Colonic mucosa (tissue), 4 donors: ENCODE results near the gene PISD. TPM values are rescaled to one million over a fixed set of nuclear protein-coding genes. Genes with fewer than 3 reads are reported as not detected.

Source experiments
- DNase-seq: peaks from one replicate; pipeline ENCODE4 v3.0.0-alpha.2; 2020
- H3K27ac ChIP-seq: fragments of 200-600 bp; one replicate; pipeline ENCODE4 v1.8.0; 2021
- H3K27me3 ChIP-seq: fragments of 200-600 bp; one replicate; pipeline ENCODE4 v1.8.0; 2021
- H3K36me3 ChIP-seq: fragments of 200-600 bp; one replicate; pipeline ENCODE4 v1.8.0; 2021
- H3K4me1 ChIP-seq: fragments of 200-600 bp; one replicate; pipeline ENCODE4 v1.8.0; 2021; ENCODE audit warnings: mild to moderate bottlenecking
- H3K4me3 ChIP-seq: fragments of 200-600 bp; one replicate; pipeline ENCODE4 v1.8.0; 2021
- H3K9ac ChIP-seq, 2 donors: one replicate each; pipeline ENCODE4 v1.7.0; 2013; ENCODE audit warnings: control low read depth in 2 of 2, low read depth in 2 of 2, low read length in 2 of 2
- H3K9me3 ChIP-seq: fragments of 200-600 bp; one replicate; pipeline ENCODE4 v1.8.0; 2021
- intact Hi-C: fragments of 100-400 bp; cut with DNase I; formaldehyde crosslinking; loops from one replicate; pipeline ENCODE4 v1.14.1; 2022
- total RNA-seq, 2 donors: library from RNA; stranded (reverse); fragmentation: NEBNext Ultra II Directional in 1 of 2; extraction: Animal tissue kit (Norgen Biotek cat#: 25700) in 1 of 2; gene quantifications; one replicate each; pipeline ENCODE4 v1.2.1, GENCODE V29; 2021
- TF ChIP-seq, protein P1 (sequence below): fragments of 200-600 bp; IDR thresholded peaks from one replicate; pipeline ENCODE4 v1.8.0; 2022; ENCODE audit warnings: antibody characterized with exemption, mild to moderate bottlenecking
- donor health status: healthy.
- donor health status: DM: no; HTN: no; CAD: no.
- donor health status: DM: no; HTN: no; CAD: no.

Gene PISD
- total RNA-seq, 2 donors from 2014 or later = 30.8 to 48.1 TPM

- Histone ChIP-seq H3K4me3 (no peak overlapping the region), H3K9ac (no peak overlapping the region), H3K27ac (no peak overlapping the region), H3K9me3 (no peaks in the 10 kb centered on the region), H3K27me3 (no peaks in the 10 kb centered on the region), H3K4me1 (no peaks in the 10 kb centered on the region), H3K36me3 (no peaks in the 10 kb centered on the region)
- TF ChIP-seq, protein P1, sequence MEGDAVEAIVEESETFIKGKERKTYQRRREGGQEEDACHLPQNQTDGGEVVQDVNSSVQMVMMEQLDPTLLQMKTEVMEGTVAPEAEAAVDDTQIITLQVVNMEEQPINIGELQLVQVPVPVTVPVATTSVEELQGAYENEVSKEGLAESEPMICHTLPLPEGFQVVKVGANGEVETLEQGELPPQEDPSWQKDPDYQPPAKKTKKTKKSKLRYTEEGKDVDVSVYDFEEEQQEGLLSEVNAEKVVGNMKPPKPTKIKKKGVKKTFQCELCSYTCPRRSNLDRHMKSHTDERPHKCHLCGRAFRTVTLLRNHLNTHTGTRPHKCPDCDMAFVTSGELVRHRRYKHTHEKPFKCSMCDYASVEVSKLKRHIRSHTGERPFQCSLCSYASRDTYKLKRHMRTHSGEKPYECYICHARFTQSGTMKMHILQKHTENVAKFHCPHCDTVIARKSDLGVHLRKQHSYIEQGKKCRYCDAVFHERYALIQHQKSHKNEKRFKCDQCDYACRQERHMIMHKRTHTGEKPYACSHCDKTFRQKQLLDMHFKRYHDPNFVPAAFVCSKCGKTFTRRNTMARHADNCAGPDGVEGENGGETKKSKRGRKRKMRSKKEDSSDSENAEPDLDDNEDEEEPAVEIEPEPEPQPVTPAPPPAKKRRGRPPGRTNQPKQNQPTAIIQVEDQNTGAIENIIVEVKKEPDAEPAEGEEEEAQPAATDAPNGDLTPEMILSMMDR = no peak
- intact Hi-C loops = no loop called here
- no peak for DNase-seq
These were observed 76.7 kb downstream of the PISD start for GRCh38 chr22:31585161-31585859.

DNA sequence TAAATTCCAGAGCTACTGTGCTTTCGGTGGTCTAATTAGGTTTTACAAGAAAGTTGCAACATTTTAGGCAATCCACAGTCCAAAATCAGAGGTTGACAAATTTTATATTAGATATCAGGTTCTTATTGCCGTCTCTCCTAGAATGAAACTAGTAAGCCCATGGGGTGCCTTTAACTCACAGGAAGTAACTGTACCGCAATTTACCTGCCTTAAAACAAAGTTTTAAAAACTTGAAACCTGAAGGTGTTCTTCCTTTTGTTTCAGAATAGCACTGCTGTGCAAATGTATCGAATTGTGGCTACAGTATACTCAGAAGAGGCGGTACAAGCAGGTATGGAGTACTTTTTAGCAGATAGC lies 77.2 kb downstream of the PISD start:
- Histone ChIP-seq H3K27me3 (no peaks in the 10 kb centered on the region), H3K4me3 (no peak overlapping the region), H3K9ac (no peak overlapping the region), H3K9me3 (no peaks in the 10 kb centered on the region), H3K27ac (no peak overlapping the region), H3K36me3 (no peaks in the 10 kb centered on the region), H3K4me1 (no peaks in the 10 kb centered on the region)
- TF ChIP-seq, protein P1 = no peak
- DNase-seq = no peak
- intact Hi-C loops = no loop called here

DNA sequence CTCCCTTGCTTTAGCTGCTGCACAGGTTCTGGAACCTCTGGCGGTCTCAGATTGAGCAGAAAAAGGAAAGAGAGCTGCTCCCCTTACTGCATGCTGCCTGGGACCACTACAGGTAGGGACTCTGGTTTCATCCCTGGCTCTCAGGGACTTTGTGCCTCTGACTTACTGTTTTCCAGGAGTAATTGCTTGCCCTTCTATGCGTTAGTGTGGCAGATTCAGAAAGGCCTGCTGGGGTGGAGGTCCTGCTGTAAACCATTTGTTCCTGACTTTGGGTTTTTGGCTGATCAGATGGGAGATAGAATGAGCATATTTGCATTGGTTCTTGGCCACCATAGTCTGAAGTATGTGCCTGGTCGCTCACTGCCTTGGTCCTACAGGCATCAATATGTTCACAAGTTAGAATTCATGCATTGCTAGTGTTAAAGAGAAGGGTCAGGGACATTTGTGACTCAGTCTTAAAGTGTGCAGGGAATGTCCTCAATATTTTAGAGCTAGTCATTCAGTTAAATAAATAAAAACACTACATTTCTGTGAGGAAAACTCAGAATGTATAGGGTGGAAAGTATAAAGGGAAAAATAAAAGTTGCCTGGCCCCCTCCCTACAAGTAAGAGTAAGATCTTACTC lies 78.0 kb downstream of the PISD start:
- Histone ChIP-seq H3K36me3 (no peaks in the 10 kb centered on the region), H3K9ac (no peak overlapping the region), H3K9me3 (no peaks in the 10 kb centered on the region), H3K4me1 (no peaks in the 10 kb centered on the region), H3K4me3 (no peak overlapping the region), H3K27me3 (no peaks in the 10 kb centered on the region), H3K27ac (no peak overlapping the region)
- no peak for DNase-seq
- TF ChIP-seq, protein P1 = no peak
- intact Hi-C loops = no loop called here

GRCh38 chr22:31579835-31580242 lies 82.2 kb downstream of the PISD start:
- TF ChIP-seq, protein P1 = no peak
- Histone ChIP-seq H3K4me1 (no peaks in the 10 kb centered on the region), H3K27me3 (no peaks in the 10 kb centered on the region), H3K36me3 (no peaks in the 10 kb centered on the region), H3K9me3 (no peaks in the 10 kb centered on the region), H3K4me3 (no peak overlapping the region), H3K27ac (no peak overlapping the region), H3K9ac (no peak overlapping the region)
- intact Hi-C loops = no loop called here
- DNase-seq = no peak

DNA sequence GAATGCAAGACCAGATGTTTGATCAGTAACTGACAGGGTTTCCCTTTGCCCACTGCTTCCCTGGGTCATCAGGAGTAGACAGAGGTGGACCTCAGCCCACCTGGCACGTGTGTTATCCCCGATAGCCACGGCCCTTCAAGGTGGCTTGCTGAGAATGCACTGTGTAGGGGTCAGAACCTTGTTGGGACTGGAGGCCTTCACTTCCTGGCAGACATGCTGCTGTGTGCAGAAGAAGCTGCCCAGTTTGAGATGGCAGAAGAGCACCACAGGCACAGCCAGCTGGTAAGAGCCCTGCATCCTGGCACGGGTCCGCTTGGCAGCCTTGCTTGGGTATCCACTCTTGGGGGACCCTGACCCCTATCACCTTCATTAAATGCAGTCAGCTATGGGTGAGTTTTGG lies 83.8 kb downstream of the PISD start:
- Histone ChIP-seq H3K4me3 (no peak overlapping the region), H3K36me3 (peaks cover 3% of the 10 kb centered on the region), H3K27me3 (no peaks in the 10 kb centered on the region), H3K9ac (no peak overlapping the region), H3K27ac (no peak overlapping the region), H3K9me3 (no peaks in the 10 kb centered on the region), H3K4me1 (no peaks in the 10 kb centered on the region)
- DNase-seq = no peak
- intact Hi-C loops = no loop called here
- TF ChIP-seq, protein P1 = no peak
